ENCODE measurements around the gene PBRM1. TPM values are rescaled to one million over a fixed set of nuclear protein-coding genes. Genes with fewer than 3 reads are reported as not detected.

PBRM1 gene
- total RNA-seq, 2 donors from 2014 or later = 73.4 to 78.5 TPM

GRCh38 chr3:52636673-52637072 is 49.0 kb downstream of the PBRM1 start:
- H3K9me3 Mint-ChIP-seq = no peaks in the 10 kb centered on the region
- peaks cover 72% of the 10 kb centered on the region for H3K36me3 ChIP-seq (ENCODE audit: control insufficient read depth, insufficient read depth, low read length)
- no peaks in the 10 kb centered on the region for H3K9me3 ChIP-seq (ENCODE audit: control insufficient read depth, low read length)
- TF ChIP-seq CTCF (conservative IDR thresholded peaks at IDR 0.05) = no peak
- no peak for DNase-seq
- peaks cover 7% of the 10 kb centered on the region for H3K4me1 Mint-ChIP-seq
- H3K4me1 ChIP-seq (ENCODE audit: control insufficient read depth, insufficient read depth, low read length) = peaks cover 4% of the 10 kb centered on the region
- H3K4me3 ChIP-seq (ENCODE audit: low read length) = no peak overlapping the region
- H3K36me3 Mint-ChIP-seq (ENCODE audit: low read depth) = peaks cover 44% of the 10 kb centered on the region
- H3K9ac ChIP-seq (ENCODE audit: extremely low read depth, low read length, poor library complexity, severe bottlenecking) = no peak overlapping the region
- 90% methylated on average over 4 of the region's 4 CpGs; no CpG with 5 or more reads in 1 of the 2 experiments for WGBS, 2 experiments (ENCODE audit: insufficient coverage in 1 of 2, insufficient read length in 1 of 2)
- H3K27me3 ChIP-seq (ENCODE audit: control insufficient read depth, insufficient read depth, low read length, poor library complexity, severe bottlenecking) = no peaks in the 10 kb centered on the region
- H3K27me3 Mint-ChIP-seq (ENCODE audit: insufficient read depth) = no peaks in the 10 kb centered on the region
- H3K27ac Mint-ChIP-seq = no peak overlapping the region
- H3K4me3 Mint-ChIP-seq = no peak overlapping the region
- H3K27ac ChIP-seq (ENCODE audit: low read depth, low read length) = no peak overlapping the region

GRCh38 chr3:52633786-52634185 is 51.9 kb downstream of the PBRM1 start:
- WGBS, 2 experiments (ENCODE audit: insufficient coverage in 1 of 2, insufficient read length in 1 of 2) = 83% methylated on average over 1 to 3 of the region's 3 CpGs
- Histone ChIP-seq H3K27me3 (ENCODE audit: control insufficient read depth, insufficient read depth, low read length, poor library complexity, severe bottlenecking) (no peaks in the 10 kb centered on the region), H3K9ac (ENCODE audit: extremely low read depth, low read length, poor library complexity, severe bottlenecking) (no peak overlapping the region), H3K36me3 (ENCODE audit: control insufficient read depth, insufficient read depth, low read length) (peaks cover 69% of the 10 kb centered on the region), H3K27ac (ENCODE audit: low read depth, low read length) (no peak overlapping the region), H3K4me3 (ENCODE audit: low read length) (no peak overlapping the region), H3K4me1 (ENCODE audit: control insufficient read depth, insufficient read depth, low read length) (peaks cover 4% of the 10 kb centered on the region), H3K9me3 (ENCODE audit: control insufficient read depth, low read length) (no peaks in the 10 kb centered on the region)
- Mint-ChIP-seq H3K9me3 (no peaks in the 10 kb centered on the region), H3K27ac (no peak overlapping the region), H3K4me1 (peaks cover 7% of the 10 kb centered on the region), H3K4me3 (no peak overlapping the region), H3K36me3 (ENCODE audit: low read depth) (peaks cover 25% of the 10 kb centered on the region), H3K27me3 (ENCODE audit: insufficient read depth) (no peaks in the 10 kb centered on the region)
- DNase-seq = no peak
- no peak for TF ChIP-seq CTCF (conservative IDR thresholded peaks at IDR 0.05)

GRCh38 chr3:52625041-52625440 is 60.7 kb downstream of the PBRM1 start:
- peaks cover 61% of the 10 kb centered on the region for H3K36me3 Mint-ChIP-seq (ENCODE audit: low read depth)
- no peak for TF ChIP-seq CTCF (conservative IDR thresholded peaks at IDR 0.05)
- Histone ChIP-seq H3K9me3 (ENCODE audit: control insufficient read depth, low read length) (no peaks in the 10 kb centered on the region), H3K27me3 (ENCODE audit: control insufficient read depth, insufficient read depth, low read length, poor library complexity, severe bottlenecking) (no peaks in the 10 kb centered on the region), H3K4me3 (ENCODE audit: low read length) (no peak overlapping the region), H3K36me3 (ENCODE audit: control insufficient read depth, insufficient read depth, low read length) (peaks cover 90% of the 10 kb centered on the region), H3K27ac (ENCODE audit: low read depth, low read length) (no peak overlapping the region), H3K4me1 (ENCODE audit: control insufficient read depth, insufficient read depth, low read length) (no peaks in the 10 kb centered on the region), H3K9ac (ENCODE audit: extremely low read depth, low read length, poor library complexity, severe bottlenecking) (no peak overlapping the region)
- no peaks in the 10 kb centered on the region for H3K4me1 Mint-ChIP-seq
- no peak overlapping the region for H3K4me3 Mint-ChIP-seq
- H3K27me3 Mint-ChIP-seq (ENCODE audit: insufficient read depth) = no peaks in the 10 kb centered on the region
- no peak overlapping the region for H3K27ac Mint-ChIP-seq
- H3K9me3 Mint-ChIP-seq = no peaks in the 10 kb centered on the region
- DNase-seq = no peak
- WGBS, 2 experiments (ENCODE audit: insufficient coverage in 1 of 2, insufficient read length in 1 of 2) = 85 to 89% methylated on average over 2 of the region's 3 CpGs

Data from endodermal cell (in vitro differentiated cells).